GM10248 (cell line): ENCODE measurements around the gene BACH2.
"Not testable (repeated sequence)": the region's sequence is repeated elsewhere in the genome, so short reads cannot be mapped to it uniquely, and the experiment has no call there.

ENCODE experiments used
- CTCF ChIA-PET: fragments of 300-600 bp; sonication (Branson Sonifier 250); formaldehyde crosslinking; extraction: SDS; loops from one replicate; lab custom pipeline; 2021; ENCODE audit warnings: antibody characterized with exemption; lab: Yijun Ruan, JAX
- POLR2A ChIA-PET: fragments of 350-650 bp; sonication (Branson Sonifier 250); formaldehyde crosslinking; extraction: SDS; loops from one replicate; lab custom pipeline; 2020; ENCODE audit warnings: antibody characterized with exemption; lab: Yijun Ruan, JAX
- DNase-seq: peaks from one replicate; pipeline ENCODE4 v3.0.0; 2012; ENCODE audit errors: extremely low spot score
- TF ChIP-seq, protein P1 (sequence below): IDR thresholded peaks from 2 replicates; pipeline ENCODE4 v1.5.1; 2012; ENCODE audit warnings: mild to moderate bottlenecking, low read depth; ENCODE audit errors: extremely low read depth, missing control alignments, control extremely low read depth

Gene BACH2

DNA sequence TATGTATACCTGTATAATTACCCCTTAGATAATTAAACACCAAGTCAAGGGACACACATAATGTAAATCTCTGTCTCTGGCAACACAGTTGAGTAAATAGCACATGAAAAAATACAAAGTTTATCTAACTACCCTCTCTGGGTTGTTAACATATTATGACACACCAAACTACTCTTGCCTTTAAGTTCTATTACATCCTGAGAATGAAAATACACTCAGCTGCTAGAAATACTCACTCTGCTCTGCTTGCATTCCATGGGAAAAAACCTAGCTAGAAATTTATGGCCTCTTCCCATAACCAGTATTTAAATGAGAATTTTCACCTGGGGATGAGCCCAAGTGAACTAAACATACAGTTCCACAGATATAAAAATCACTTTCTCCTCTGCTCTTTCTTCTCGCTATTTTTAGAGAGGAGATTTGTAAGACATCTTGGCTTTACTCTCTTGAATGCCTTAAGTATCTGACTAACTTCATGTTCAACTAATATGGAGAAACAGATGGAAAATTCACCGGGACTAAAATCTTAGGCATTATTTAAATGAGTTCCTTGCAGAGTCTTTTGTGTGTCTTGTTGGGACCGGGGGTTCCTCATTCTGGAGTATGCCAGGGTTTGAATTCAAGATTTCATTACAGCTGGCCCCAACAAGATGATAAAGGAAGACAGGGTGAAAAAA lies 261.5 kb downstream of the BACH2 start:
- no peak for DNase-seq
- TF ChIP-seq, protein P1, sequence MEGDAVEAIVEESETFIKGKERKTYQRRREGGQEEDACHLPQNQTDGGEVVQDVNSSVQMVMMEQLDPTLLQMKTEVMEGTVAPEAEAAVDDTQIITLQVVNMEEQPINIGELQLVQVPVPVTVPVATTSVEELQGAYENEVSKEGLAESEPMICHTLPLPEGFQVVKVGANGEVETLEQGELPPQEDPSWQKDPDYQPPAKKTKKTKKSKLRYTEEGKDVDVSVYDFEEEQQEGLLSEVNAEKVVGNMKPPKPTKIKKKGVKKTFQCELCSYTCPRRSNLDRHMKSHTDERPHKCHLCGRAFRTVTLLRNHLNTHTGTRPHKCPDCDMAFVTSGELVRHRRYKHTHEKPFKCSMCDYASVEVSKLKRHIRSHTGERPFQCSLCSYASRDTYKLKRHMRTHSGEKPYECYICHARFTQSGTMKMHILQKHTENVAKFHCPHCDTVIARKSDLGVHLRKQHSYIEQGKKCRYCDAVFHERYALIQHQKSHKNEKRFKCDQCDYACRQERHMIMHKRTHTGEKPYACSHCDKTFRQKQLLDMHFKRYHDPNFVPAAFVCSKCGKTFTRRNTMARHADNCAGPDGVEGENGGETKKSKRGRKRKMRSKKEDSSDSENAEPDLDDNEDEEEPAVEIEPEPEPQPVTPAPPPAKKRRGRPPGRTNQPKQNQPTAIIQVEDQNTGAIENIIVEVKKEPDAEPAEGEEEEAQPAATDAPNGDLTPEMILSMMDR: no peak
- ChIA-PET CTCF (no interaction called here), POLR2A (no interaction called here)

DNA sequence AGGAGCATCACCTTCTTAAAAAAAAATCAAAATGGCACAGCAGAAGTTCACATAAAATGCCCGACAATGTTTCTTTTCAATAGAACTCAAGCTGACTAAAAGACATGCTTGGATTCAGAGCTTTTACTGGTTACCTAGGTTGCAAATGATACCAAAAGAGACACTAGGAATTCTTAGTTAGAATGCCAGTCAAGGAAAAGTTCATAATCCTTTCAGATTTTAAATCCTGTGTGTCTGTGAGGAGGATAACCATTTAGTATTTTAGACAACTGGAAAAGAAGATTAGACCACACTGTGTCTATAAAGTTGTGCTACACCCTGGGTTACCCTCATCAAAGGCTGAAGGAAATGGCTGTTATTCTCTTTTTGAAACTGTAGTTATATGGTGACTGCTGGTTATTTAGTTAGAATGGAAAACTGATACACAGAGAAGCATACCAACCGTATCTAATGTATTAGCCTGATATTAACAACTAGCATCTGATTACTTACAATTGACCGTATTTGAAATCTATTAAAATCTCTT lies 262.8 kb downstream of the BACH2 start:
- no peak for DNase-seq
- ChIA-PET POLR2A (no interaction called here), CTCF (interaction anchor here (0.9 kb wide), 1 partner anchor 12 kb away, joined by 4 read pairs; no protein-coding TSS in a partner anchor)
- TF ChIP-seq, protein P1: no peak

DNA sequence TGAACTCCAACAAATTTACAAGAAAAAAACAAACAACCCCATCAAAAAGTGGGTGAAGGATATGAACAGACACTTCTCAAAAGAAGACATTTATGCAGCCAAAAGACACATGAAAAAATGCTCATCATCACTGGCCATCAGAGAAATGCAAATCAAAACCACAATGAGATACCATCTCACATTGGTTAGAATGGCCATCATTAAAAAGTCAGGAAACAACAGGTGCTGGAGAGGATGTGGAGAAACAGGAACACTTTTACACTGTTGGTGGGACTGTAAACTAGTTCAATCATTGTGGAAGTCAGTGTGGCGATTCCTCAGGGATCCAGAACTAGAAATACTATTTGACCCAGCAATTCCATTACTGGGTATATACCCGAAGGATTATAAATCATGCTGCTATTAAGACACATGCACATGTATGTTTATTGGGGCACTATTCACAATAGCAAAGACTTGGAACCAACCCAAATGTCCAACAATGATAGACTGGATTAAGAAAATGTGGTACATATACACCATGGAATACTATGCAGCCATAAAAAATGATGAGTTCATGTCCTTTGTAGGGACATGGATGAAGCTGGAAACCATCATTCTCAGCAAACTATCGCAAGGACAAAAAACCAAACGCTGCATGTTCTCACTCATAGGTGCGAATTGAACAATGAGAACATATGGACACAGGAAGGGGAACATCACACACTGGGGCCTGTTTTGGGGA lies 264.0 kb downstream of the BACH2 start:
- POLR2A ChIA-PET: not testable (repeated sequence)

DNA sequence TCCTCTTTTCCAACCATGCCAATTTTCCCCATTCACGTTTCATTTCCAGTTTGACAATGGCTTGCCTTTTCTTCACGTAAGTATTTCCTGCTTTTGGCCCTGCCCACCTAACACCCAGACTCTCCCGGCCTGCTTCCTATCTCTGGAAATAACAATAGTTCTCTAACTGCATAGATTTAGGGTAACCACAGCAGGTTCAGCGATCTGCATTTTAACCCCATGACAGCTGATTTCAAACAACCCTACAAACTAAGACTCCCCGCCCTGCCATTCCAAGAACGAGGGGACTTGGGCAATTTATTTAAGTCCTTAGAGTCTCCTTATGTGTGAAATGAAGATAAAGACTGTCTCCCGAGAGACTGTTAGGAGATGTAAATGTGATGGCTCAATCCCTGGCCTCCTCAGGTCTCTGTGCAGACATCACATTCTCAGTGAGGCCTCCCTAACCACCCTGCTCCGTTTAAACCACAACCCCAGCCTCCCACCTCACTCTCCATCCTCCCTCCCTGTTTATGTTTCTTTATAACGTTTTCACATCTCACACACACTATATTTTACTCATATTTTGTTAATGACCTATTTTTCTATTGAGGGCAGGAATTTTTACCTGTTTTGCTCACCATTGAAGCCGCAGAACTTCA lies 267.5 kb downstream of the BACH2 start:
- ChIA-PET CTCF (no interaction called here), POLR2A (no interaction called here)
- TF ChIP-seq, protein P1: no peak
- no peak for DNase-seq

More for the DNA sequence above, 264.0 kb downstream of the BACH2 start:
- DNase-seq, CTCF ChIA-PET: not testable (repeated sequence)

DNA sequence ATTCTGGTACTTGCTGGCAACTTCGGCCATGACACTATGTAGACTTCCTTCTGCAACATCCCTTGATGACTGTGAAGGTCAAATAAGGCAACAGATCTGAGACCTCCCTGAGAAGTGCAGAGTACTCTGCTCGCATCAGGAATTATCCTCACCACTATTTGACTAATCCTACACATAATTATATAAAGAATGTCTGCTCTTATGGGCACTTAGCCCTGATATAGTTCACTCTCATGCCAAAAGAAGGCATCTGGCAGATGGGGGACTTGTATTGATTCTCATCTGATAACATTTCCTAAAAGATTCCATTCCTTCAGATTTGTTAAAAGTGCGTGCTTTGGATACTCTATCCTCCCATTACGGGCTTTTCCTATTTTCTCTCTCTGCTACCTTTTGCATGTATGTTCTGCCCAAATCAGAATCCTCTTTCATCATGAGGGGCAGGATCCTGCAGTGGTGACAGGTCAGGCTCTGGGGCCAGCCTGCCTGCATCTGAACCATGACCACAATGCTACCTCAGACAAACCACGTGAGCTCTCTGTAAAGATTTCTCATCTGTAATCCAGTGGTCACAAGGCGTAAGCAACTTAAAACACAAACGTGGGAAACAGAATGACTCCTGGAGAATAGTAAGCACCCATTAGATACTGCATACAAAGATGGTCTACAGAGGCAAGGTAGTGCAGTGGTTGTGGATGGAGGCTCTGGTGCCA lies 268.4 kb downstream of the BACH2 start:
- TF ChIP-seq, protein P1: no peak
- no peak for DNase-seq
- CTCF ChIA-PET: no interaction called here
- POLR2A ChIA-PET: no interaction called here

DNA sequence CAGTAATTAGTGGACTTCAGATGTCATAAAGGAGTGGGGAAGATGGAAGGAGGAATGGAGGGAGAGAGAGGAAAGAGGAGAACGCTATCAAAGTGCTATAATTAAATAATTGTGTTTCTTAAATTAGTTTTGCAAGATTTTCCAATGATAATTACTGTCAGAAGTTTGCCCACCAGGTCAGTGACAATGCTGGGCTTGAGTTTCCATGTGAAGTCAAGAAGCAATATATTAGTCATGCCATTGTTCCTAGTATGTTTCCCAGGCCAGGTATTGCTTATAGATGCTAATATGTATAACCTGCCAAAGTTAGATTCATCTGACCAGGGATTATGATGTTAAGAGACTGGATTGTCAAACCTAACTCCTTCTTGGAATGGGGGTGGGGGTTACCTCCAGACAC lies 270.4 kb downstream of the BACH2 start:
- POLR2A ChIA-PET: no interaction called here
- CTCF ChIA-PET: no interaction called here
- no peak for DNase-seq
- TF ChIP-seq, protein P1: no peak
